B cell (primary cell): ENCODE data around the gene NOTUM. TPM values are rescaled to one million over a fixed set of nuclear protein-coding genes. Genes with fewer than 3 reads are reported as not detected.

Source experiments
- ATAC-seq: fragments of 200-7000 bp; cut with Tn5 transposase; one replicate; pipeline ENCODE4 v1.10.0; 2021; ENCODE audit warnings: low read depth, mild to moderate bottlenecking, moderate number of reproducible peaks, moderate library complexity
- CTCF ChIA-PET: fragments of 350-600 bp; sonication (Branson Sonifier 250); formaldehyde crosslinking; loops from one replicate; lab custom pipeline; 2021; ENCODE audit warnings: antibody characterized with exemption, inconsistent platforms; lab: Charles Lee
- POLR2A ChIA-PET: fragments of 350-600 bp; sonication (Branson Sonifier 250); formaldehyde crosslinking; loops from one replicate; lab custom pipeline; 2021; ENCODE audit warnings: antibody characterized with exemption; lab: Charles Lee
- DNase-seq: peaks from one replicate; pipeline ENCODE4 v3.0.0; 2013
- H2AFZ ChIP-seq: 2 replicates; pipeline ENCODE4 v1.6.1; 2012; ENCODE audit warnings: mild to moderate bottlenecking, low read depth, low read length; ENCODE audit not compliant: insufficient read depth, poor library complexity, severe bottlenecking
- H3K27ac ChIP-seq, 2 donors: 1 replicate in 1 of 2; 2 replicates in 1 of 2; pipeline ENCODE4 v1.5.1; 2012 to 2013; ENCODE audit warnings: low read length in 2 of 2, mild to moderate bottlenecking in 2 of 2, moderate library complexity in 1 of 2
- H3K27me3 ChIP-seq, 4 experiments: fragments of 200-600 bp in 1 of 4; sonication (generic) in 1 of 4; replicated peaks in 1 of 4; 1 replicate in 2 of 4; 2 replicates in 2 of 4; pipeline versions ENCODE4 v1.6.1 to v1.7.0; 2013 to 2016; ENCODE audit warnings: low read length in 3 of 4, mild to moderate bottlenecking in 2 of 4, mixed read lengths in 1 of 4, moderate library complexity in 1 of 4; ENCODE audit not compliant: insufficient read depth in 4 of 4, control insufficient read depth in 3 of 4; ENCODE audit errors: control extremely low read depth in 1 of 4
- H3K36me3 ChIP-seq, 2 experiments: replicated peaks in 1 of 2; 1 replicate in 1 of 2; 2 replicates in 1 of 2; pipeline versions ENCODE4 v1.6.1 to v1.7.1; 2013; ENCODE audit warnings: low read length in 1 of 2; ENCODE audit not compliant: insufficient read depth in 2 of 2, control insufficient read depth in 1 of 2; ENCODE audit errors: control extremely low read depth in 1 of 2, extremely low read depth in 1 of 2
- H3K4me1 ChIP-seq, 2 donors: fragments of 200-600 bp in 1 of 2; sonication (generic) in 1 of 2; 1 replicate in 1 of 2; 2 replicates in 1 of 2; pipeline versions ENCODE4 v1.5.1 to v1.6.1; 2013 to 2017; ENCODE audit warnings: low read length in 2 of 2; ENCODE audit not compliant: control insufficient read depth in 2 of 2, insufficient read depth in 2 of 2
- H3K4me2 ChIP-seq: replicated peaks from 2 replicates; pipeline ENCODE3; 2012; ENCODE audit warnings: mild to moderate bottlenecking, low read depth, low read length; ENCODE audit not compliant: poor library complexity, severe bottlenecking
- H3K4me3 ChIP-seq, 5 experiments: fragments of 200-600 bp in 1 of 5; sonication (generic) in 1 of 5; 1 replicate in 3 of 5; 2 replicates in 2 of 5; pipeline versions ENCODE4 v1.5.1 to v1.7.0; 2011 to 2016; ENCODE audit warnings: low read length in 4 of 5, mild to moderate bottlenecking in 4 of 5, low read depth in 2 of 5, control low read depth in 1 of 5, moderate library complexity in 1 of 5; ENCODE audit not compliant: insufficient read depth in 1 of 5; ENCODE audit errors: control extremely low read depth in 1 of 5, extremely low read depth in 1 of 5
- H3K79me2 ChIP-seq: fragments of 200-600 bp; sonication (generic); one replicate; pipeline ENCODE4 v1.6.0; 2016; ENCODE audit warnings: low read length; ENCODE audit not compliant: control insufficient read depth, insufficient read depth
- H3K9ac ChIP-seq: fragments of 200-600 bp; sonication (generic); 2 replicates; pipeline ENCODE4 v1.6.1; 2017; ENCODE audit warnings: mild to moderate bottlenecking, low read length, moderate library complexity
- H3K9me3 ChIP-seq, 3 donors: one replicate each; pipeline versions ENCODE4 v1.6.1 to v1.7.1; 2013; ENCODE audit warnings: low read length in 2 of 3; ENCODE audit not compliant: control insufficient read depth in 2 of 3, insufficient read depth in 1 of 3; ENCODE audit errors: control extremely low read depth in 1 of 3
- H4K20me1 ChIP-seq: 2 replicates; pipeline ENCODE4 v1.6.0; 2012; ENCODE audit warnings: mild to moderate bottlenecking, low read length; ENCODE audit not compliant: insufficient read depth, control insufficient read depth, poor library complexity, severe bottlenecking
- H3K27ac Mint-ChIP-seq: one replicate; pipeline ENCODE4 v1.8.0; 2021; ENCODE audit warnings: mixed read lengths
- H3K27me3 Mint-ChIP-seq: one replicate; pipeline ENCODE4 v1.8.0; 2021; ENCODE audit warnings: mixed read lengths
- H3K4me1 Mint-ChIP-seq: one replicate; pipeline ENCODE4 v1.8.0; 2021; ENCODE audit warnings: mixed read lengths
- H3K4me3 Mint-ChIP-seq: one replicate; pipeline ENCODE4 v1.8.0; 2021; ENCODE audit warnings: mixed read lengths
- H3K9me3 Mint-ChIP-seq: one replicate; pipeline ENCODE4 v1.8.0; 2022; ENCODE audit warnings: mixed read lengths; ENCODE audit not compliant: insufficient read depth
- EZH2 ChIP-seq: IDR thresholded peaks from 2 replicates; pipeline ENCODE4 v1.6.1; 2012; ENCODE audit warnings: borderline replicate concordance, low read depth, mild to moderate bottlenecking, moderate library complexity, low read length; ENCODE audit not compliant: insufficient read depth, poor library complexity, severe bottlenecking
- WGBS: methylation state at CpG from one replicate; pipeline ENCODE4 v1.1.5; 2013; ENCODE audit warnings: missing lambda C conversion rate; ENCODE audit not compliant: insufficient coverage; 5-methylcytosine and 5-hydroxymethylcytosine counted together
- intact Hi-C: fragments of 100-400 bp; cut with micrococcal nuclease; formaldehyde crosslinking; loops from one replicate; pipeline ENCODE4 v1.10.0; 2022
- polyA plus RNA-seq: library from polyadenylated mRNA; depleted of rRNA; stranded (reverse); fragments of >200 nt; gene quantifications from 2 replicates; pipeline ENCODE4 v1.2.3, GENCODE V29; 2012
- total RNA-seq, 2 donors: library from RNA; stranded (reverse); fragments of 120-200 nt in 1 of 2; gene quantifications; 1 replicate in 1 of 2; 2 replicates in 1 of 2; pipeline versions ENCODE4 v1.2.3 to v1.2.4, GENCODE V29; 2013 to 2022
- TF ChIP-seq, protein P1 (sequence below): fragments of 200-600 bp; IDR thresholded peaks from one replicate; pipeline ENCODE4 v1.8.0; 2022; ENCODE audit warnings: antibody characterized with exemption, mild to moderate bottlenecking

NOTUM gene
- total and polyA plus RNA-seq, 2 donors (not counting 1 experiment from before 2014, with no cell fraction given) = not detected

DNA sequence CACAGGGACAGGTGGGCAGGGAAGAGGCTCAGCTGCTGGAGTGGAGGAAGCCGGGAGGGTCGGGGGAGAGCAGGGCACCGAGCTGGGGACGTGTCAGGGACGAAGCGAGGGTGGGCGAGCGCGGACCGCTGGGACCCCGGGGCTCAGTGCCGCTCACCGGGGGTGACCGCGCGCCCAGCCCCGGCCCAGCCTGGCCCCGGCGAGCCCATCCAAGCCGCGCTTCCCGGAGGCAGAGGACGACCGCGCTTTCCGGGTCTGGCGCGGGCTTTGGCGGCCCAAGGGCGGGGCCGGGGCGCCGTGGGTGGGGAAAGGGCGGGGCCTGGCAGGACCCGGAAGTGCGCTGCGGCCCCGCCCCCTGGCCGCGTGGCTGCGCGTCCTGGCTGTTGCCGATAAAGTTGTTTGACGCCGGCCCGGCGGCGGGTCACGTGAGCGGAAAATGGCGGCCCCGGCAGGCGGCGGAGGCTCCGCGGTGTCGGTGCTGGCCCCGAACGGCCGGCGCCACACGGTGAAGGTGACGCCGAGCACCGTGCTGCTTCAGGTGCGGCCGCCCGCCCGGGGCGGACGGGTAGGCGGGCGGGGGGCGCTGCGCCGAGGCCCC, 16.3 kb upstream of the NOTUM start, which contains the start of gene ASPSCR1:
Gene ASPSCR1 (plus strand): TSS at position 419 of the 598 bp plus-strand sequence. CDS start 18 bp downstream, at position 437.
- intact Hi-C loops = loop anchor here (1.0 to 2.0 kb wide), 4 partner anchors 9 to 60 kb away; partner anchors contain the start of genes DCXR, LRRC45 and MAFG
- ATAC-seq = peak; percentile 92

More for the DNA sequence above, 16.3 kb upstream of the NOTUM start, which contains the start of gene ASPSCR1:
- peak within 1 kb of the TSS; percentile 85 for H3K9ac ChIP-seq
- TF ChIP-seq EZH2 = no peak
- TF ChIP-seq, protein P1, sequence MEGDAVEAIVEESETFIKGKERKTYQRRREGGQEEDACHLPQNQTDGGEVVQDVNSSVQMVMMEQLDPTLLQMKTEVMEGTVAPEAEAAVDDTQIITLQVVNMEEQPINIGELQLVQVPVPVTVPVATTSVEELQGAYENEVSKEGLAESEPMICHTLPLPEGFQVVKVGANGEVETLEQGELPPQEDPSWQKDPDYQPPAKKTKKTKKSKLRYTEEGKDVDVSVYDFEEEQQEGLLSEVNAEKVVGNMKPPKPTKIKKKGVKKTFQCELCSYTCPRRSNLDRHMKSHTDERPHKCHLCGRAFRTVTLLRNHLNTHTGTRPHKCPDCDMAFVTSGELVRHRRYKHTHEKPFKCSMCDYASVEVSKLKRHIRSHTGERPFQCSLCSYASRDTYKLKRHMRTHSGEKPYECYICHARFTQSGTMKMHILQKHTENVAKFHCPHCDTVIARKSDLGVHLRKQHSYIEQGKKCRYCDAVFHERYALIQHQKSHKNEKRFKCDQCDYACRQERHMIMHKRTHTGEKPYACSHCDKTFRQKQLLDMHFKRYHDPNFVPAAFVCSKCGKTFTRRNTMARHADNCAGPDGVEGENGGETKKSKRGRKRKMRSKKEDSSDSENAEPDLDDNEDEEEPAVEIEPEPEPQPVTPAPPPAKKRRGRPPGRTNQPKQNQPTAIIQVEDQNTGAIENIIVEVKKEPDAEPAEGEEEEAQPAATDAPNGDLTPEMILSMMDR = no peak
- Mint-ChIP-seq H3K27me3 (peaks cover 3% of the 10 kb centered on the region), H3K4me1 (peaks cover 28% of the 10 kb centered on the region), H3K4me3 (peak within 1 kb of the TSS; percentile 98), H3K27ac (peak within 1 kb of the TSS; percentile 99), H3K9me3 (no peaks in the 10 kb centered on the region)
- POLR2A ChIA-PET = interaction anchor here (1.4 to 3.9 kb wide), 3 partner anchors 10 to 60 kb away, joined by 3 to 28 read pairs (median 4); partner anchors contain the start of genes CENPX, DCXR and LRRC45
- CTCF ChIA-PET = interaction anchor here (1.0 kb wide), 4 partner anchors 13 to 61 kb away, joined by 3 read pairs; partner anchors contain the start of gene DCXR
- H2AFZ ChIP-seq = peak within 1 kb of the TSS; percentile 100
- peak within 1 kb of the TSS; percentile 38 to 96 (median 79) for H3K4me3 ChIP-seq
- no peaks in the 10 kb centered on the region for H3K36me3 ChIP-seq
- peak; percentile 96 for DNase-seq
- peaks cover 19 to 26% of the 10 kb centered on the region in 2 donors for H3K4me1 ChIP-seq
- peak within 1 kb of the TSS; percentile 99 for H3K4me2 ChIP-seq
- peak within 1 kb of the TSS; percentile 63 to 91 for H3K27ac ChIP-seq
- no peaks in the 10 kb centered on the region for H3K27me3 ChIP-seq
- peaks cover 7% of the 10 kb centered on the region for H4K20me1 ChIP-seq
- H3K9me3 ChIP-seq = peaks cover 0 to 4% (median 4%) of the 10 kb centered on the region in 3 donors
- peaks cover 24% of the 10 kb centered on the region for H3K79me2 ChIP-seq
- WGBS = under 1% methylated on average over 76 of the region's 76 CpGs
